NCI-H1417 (cell line): ENCODE measurements around the gene NCKAP5.
A peak's percentile ranks its signal among the peaks of the same experiment; 100 is the strongest.

Experiments
- DNase-seq, 3 experiments: peaks; one replicate each; lab custom pipeline; 2025; lab: John Stamatoyannopoulos, UW

NCKAP5 gene

DNA sequence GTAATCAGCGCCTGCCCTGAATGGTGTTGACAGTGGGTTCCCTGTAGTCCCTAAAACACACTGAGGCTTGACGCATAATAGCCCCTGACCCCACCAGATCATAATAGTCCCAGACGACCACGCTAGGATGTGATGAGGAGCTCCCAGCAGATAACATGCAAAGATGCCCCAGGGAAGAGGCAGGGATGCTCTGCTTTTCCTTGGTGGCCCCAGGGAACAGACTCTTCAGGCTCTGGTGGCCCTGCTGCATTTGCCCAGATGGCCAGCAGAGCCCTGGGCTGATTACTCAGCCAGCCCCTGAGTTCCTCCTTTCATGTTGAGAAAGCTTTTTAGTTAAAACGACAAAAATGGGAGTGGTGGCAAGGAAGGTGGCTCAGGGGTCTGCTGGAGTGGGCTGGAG lies 5.9 kb upstream of the NCKAP5 start:
- no peak for DNase-seq

DNA sequence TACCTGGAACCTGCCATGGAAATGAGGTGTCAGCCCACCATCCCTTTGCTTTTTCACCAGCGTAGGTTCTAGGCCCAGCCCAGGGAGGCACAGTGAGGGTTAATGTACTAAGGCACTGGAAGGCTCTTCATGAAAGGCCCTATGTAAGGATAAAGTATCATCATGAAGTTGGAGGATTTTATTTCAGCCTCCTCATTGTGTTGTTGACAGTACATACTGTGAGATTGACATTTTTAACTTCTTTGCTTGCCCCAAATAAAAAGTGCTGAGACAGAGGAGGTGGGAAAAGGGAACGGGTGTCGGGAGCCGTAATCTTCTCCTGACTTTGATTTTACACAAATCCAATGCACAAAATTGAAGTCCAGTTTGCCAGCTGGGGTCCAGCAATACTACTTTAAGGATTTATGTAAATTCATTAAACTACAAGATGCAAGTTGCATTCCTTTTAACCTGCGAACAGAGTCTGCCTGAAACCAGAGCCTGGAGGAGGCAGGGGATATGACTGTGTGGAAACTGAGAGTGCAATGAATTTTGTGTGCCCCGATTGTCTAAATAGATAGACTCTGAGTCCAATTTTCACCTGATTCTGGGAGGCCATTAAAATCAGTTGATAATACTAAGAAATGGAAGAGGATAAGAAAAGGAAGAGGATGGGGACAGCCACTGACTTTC lies 5.4 kb upstream of the NCKAP5 start:
- DNase-seq = no peak

DNA sequence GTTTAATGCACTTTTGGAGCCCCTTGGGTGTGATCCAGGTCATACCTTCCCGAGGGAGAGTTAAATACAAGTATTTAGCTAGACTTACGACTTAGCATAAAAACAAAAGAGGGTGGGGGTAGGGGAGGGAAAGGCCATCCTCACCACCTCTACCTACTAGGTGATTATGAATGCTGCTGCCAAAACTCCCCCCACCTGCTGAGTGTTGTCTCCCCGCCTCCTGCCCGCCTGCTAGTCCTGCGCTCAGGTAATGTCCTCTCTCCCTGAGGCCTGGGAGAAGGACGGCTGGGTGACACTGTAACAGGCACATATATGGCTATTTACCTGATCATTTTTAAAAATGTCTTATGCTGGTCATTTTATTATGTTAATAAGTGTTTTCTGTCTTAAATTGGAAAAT lies 3.0 kb upstream of the NCKAP5 start:
- no peak for DNase-seq

DNA sequence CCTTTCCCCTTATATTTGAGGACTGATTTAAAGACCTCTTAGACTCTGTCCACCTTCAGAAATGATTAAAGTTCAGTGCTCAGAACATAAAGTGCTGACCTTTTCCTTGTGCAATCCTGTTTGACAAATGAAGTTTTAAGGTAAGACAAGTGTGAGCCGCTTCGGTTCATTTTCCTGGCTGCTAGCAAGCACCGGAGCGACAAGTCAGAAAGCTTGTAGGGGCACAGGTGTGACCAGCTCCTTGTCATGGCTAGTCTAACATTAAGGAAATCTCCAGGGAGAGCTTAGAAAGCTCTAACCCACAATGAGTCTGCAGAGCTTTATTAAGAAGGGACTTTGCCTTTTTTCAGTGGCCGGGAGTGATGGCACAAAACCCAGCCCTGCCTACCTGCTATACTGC lies 2.3 kb upstream of the NCKAP5 start:
- DNase-seq = peak in 1 of 3 experiments; percentile 67

DNA sequence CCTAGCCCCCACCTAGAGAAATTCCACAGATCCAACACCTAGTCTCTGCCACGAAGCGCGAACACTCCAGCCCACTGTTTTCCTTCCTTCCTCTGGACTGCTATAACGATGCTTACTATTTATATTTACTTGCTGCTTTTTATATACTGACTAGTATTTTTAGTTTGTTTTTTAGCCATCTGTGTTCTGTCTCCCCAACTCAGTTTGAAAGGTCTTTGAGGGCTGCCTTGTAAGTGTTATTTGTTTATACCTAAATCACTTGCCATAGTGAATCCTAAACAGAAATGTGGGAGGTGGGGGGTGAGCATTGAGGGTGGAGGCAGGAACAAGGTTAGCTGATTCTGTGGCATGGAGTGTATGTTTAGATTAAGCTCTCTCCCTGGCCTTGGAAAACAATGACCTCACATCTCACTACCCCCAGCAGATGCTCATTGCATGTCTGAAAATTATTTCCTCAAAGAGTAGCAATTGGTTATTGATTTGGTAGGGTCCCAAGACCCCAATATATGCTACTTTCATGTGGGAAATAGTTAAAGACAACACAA lies 1.1 kb upstream of the NCKAP5 start:
- no peak for DNase-seq

DNA sequence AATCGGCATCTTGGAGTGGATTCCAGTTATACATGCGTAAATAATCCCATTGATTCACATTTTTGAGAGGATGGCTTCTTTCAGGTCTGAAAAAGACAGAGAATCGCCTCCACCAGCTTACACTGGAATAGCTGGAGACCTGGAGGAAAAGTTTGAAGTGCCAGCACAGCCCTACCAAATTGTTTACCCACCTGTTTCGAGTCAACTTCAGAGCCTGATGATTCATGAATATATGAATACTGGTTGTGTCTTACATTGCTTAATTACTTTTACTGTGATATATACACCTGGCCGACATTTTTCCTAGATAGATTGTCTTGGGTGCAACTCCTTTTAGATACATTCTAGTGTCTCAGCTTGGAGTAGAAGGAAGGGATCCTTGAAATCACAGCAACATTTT lies 335 bp upstream of the NCKAP5 start:
- no peak for DNase-seq

DNA sequence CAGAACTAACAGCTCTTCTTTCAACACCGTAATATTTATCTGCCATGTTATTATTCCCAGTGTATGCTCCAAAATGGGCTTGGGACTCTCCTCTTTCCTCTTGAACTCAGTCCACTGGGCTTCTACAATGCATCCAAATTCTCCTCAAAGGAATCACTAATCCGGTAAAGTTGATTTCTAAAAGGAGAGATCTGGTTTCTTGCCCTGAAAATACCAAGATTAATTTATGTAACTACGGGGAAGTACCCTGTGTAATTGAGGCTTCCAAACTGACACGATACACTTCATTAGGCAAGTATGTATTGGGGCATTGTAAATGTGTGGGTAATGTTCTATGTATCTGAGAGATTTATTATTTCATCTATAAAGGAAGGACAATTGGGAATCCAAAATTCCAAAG lies 5.7 kb downstream of the NCKAP5 start:
- DNase-seq = no peak

DNA sequence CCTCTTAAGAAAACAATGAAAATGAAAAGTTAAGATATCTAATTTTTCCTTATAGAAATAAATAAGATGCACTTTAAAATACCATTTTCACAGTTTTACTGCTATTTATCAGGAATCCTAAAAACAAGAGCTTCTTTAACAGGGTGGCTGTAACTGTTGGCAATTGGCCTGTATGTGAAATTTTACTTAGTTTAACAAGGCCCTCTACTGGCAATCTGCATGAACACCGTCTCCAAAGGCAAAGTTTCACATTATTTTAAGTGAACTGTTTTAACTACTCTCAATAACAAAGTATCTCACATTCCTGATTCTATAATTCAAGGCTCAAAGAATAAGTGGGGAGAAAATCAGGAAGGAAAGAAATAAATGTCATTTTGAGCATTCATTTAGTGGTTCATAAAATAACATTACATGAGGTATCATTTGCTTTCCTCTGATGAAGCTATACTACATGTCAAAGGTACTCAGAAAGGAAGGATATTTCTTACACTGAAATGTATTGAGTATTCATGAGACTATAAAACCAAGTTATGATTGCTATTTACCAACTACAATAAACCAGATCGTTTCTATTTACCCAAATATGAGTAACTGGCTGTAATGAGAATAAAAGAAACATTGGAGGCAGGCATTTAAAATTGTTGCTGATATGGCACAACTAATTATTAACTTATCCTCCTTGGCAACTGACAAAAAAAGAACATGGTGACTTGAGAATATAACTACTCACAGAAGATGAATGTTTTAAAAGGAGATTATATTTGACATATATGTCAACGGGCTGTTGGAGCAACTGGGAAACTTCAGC lies 7.0 kb downstream of the NCKAP5 start:
- peak in 2 of 3 experiments; percentile 33 to 41 for DNase-seq

DNA sequence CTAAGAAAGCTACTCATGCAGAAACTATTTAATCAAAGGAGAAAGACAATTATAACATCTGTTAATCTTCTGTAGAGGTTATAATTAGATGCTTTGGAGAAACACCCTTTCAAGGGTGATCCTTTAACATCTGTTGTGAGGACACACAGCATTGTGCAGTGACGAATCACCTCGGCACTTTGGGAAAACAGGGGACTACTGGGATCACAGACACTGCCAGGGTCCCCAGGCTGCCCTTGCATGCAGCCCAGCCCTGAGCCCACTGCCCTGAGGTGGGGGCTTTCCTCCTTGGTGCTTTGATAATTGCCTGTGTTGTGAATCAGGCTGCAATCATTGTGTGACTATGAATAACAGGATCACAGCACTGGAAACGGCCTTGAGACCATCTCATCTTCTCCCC lies 10.6 kb downstream of the NCKAP5 start:
- no peak for DNase-seq

DNA sequence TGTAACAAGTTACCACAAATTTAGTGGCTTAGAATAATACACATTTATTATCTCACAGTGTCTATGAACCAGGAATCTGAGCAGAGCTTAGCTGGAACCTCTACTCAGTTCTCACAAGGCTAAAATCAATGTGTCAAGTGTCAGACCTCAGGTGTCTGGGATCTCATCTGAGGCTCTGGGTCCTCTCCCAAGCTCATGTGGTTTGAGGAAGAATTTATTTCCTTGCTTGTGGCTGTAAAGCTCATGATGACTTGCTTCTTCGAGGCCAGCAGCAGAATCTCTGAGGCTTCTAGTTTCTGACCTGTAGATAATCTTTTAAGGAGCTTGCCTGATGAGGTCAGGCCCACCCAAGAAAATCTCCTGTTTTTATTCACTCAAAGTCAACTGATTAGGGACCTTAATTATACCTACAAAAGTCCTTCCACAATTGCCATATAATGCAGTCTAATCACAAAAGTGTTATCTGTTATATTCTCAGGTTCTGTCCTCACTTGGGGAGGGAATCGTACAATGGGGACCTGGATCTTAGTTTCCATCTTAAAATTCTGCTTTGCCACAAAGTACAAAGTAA lies 14.3 kb downstream of the NCKAP5 start:
- no peak for DNase-seq

DNA sequence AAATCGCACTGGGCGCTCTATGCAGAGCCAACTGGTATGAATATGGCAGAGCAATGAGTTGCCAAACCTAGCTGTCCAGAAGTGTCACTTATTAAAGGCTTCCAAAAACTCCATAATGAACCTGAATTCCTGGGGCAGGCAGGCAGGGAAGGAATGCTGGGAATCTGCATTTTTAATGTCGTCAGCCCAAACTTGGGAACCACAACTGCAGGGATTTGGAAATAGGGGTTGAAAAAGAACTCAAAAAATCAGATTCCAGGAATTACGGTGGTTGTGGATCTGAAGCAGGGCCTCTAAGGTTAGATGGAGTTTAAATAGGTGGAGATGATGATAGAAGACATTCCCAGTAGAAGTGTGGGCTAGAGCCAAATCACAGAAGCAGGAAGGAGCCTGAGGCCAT lies 15.0 kb downstream of the NCKAP5 start:
- no peak for DNase-seq

DNA sequence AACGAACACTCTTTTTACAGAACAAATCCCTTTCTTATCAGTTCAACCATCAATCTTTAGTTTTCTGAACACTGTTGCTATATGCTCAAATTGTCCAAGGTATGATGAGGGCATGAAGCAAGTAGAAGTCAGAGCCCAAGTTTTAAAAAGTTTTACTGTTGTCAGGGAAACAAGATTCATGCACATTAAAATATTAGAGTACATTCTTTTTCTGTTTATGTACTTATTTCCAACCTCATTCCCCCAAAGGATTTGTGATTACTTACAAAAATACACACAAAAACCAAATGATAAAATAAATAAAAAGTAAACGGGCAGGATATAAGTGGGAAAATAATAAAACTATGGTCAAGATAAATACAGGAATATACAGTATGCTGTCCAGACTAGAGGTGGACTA lies 15.4 kb downstream of the NCKAP5 start:
- DNase-seq = no peak

DNA sequence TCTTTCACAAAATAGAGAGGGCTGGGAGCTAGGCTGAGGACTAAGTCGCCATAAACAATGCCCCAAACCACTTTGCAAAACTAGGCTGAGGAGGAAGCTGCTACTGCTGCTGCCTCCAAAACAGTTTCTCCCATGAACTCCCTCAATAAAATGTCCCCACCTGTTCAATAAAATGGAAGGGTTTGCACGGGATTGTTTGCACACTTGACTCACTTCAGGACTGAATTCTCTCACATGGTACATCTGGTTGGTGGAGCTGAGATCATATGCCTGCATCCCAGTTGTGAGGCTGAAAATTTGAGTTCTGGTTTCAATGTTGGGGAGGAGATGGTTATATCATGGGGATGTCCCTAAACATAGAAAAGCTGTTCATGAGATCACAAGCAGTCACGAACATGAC lies 26.5 kb downstream of the NCKAP5 start:
- DNase-seq = no peak

DNA sequence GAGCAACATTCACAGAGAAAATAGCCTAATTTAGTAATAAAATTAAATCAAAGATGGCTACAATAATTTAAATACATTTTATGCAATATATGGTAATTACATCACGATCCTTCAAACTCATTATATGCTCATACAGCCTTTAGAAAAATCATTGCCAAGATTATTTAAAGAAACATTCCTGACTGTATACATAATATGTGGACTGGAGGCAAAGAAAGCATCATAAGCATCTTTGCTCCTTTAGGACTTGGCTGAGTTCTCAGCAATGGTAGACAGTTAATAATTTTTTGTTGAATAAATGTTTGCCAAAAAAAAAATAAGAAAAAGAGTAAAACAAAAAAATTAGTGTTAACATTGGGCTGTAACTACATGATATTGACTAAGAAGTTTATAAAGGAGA lies 26.9 kb downstream of the NCKAP5 start:
- no peak for DNase-seq

DNA sequence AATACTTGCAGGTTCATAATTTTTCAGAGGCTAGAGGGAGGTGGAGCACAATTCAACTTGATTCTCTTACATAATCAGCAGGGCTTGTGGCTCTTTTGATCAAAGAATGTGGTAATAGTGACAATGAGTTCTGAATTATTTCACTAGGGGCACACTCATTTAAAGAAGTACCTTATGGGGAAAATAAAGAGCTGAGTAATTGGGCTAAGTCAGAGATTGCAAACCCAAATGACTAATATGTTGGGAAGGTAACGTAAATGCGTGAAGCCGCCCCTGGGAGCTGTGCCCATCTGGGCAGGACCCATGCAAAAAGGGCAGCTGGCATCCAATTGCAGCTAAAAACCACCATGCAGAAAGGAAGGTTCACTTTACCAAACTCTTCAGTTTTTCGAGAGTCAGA lies 35.3 kb downstream of the NCKAP5 start:
- DNase-seq = no peak

DNA sequence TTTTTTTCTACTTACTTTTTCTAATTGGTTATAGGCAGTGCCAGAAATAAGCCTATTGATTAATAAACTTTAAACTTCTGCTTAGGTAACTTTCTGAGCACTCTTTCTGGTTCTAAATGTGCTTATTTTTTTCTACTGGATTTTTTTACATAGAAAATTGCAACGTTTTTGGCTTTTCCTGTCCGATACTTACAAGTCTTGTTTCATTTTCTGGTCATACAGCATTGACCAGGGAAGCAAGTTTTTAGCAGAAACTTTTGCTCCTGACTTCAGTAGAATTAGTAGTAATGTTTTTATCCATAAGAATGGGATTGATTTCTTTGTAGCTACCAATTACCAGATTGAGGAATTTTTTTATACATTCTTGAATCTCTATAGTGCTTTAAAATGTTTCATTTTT lies 36.9 kb downstream of the NCKAP5 start:
- no peak for DNase-seq

DNA sequence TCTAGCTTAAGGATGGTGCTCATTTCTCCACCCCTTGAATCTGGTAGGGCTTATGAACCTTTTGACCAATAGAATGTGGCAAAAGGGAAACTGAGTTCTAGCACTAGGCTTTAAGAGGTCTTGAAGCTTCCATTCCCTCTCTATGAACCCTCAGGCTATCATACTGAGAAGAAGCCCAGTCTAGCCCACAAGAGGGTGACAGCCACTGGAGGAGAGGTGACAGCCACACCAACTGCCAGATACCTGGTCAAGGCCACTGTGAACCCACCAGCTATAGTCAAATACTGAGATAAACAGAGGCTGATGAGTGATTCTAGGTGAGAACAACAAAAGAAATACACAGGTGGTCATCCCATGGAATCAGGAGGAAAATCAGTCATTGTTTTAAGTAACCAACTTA lies 37.6 kb downstream of the NCKAP5 start:
- no peak for DNase-seq

DNA sequence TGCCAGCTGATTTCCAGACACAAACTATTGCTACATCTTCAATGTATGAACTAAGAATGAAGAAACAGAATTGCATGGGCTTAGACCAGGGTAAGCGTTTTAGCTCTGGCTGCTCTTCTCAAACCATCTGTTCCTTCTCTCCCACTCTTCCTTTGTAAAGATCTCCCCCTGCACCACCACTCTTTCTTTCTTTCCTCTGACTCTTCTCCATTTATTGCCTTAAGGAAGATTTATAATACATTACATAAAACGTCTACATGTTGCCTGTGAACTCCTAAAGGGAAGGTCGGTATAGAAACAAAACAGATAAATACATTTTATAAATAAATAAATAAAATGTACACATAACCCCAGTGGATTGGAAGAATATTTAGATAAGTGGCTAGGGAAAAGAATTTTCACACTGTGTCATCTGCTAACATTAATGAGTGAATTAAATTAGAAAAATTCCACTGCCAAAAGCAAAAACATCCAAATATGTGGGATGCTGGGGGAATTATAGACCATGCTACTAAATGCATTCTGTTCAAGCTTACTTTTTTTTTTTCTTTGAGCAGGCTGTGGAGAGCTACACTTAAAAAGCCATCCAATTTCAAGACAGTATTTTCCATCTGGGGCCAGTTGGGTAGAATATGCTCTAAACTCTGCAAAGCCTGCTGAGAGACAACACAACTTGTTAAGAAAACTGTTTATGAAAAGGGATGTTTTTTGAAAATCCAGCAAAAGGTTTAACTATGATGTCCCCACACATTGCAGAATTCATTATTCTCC lies 41.5 kb downstream of the NCKAP5 start:
- no peak for DNase-seq

DNA sequence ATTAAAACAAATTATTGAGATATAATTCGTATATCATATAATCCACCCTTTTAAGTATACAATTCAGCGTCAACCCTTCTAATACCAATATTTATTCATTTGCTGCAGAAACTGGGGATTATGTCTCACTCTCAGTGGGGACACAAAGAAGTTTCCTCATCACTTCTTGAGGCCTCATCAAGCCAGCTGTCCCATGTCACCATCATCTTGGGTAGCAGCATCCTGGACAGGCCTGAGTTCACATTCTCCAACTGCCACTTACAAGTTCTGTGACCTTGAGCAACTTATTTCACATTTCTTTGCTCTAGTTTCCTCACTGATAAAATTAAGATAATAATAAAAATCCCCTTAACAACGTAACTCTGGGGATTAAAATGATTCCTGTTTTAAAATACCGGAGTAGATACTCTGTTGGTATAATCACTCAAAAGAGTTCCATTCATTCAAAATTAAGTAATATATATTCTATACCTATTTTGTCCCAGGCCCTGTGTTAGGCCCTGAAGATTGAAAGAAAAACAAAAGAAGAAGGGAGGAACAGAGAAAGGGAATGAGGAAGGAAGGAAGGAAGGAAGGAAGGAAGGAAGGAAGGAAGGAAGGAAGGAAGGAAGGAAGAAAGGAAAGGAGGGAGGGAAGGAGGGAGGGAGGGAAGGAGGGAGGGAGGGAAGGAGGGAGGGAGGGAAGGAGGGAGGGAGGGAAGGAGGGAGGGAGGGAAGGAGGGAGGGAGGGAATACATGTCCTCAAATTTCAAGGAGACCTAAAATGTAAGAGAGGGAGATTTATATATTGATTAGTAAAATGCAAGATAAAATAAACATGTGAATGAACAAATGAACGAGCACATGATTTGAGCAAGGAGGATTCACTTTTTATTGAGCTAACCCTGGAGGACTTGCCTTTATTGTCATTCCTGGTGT lies 42.4 kb downstream of the NCKAP5 start:
- no peak for DNase-seq

DNA sequence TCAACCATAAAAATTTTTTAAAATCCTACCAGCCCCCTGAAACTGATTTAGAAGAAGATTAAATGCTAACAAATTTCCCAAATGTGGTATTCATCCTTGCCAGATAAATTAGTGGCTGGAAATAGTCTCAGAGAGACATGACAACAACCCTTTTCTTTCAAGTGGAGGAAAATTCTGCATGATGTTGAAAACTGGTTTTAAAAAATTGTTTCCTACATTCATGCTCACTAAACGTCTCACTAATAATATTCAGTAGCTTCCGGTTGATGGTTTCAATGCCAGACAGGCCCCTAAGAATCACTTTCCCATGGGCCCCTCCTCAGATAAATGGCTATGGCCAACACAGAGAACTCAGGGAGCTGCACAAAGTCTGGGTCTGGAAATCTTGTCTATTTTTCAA lies 43.2 kb downstream of the NCKAP5 start:
- DNase-seq = no peak

DNA sequence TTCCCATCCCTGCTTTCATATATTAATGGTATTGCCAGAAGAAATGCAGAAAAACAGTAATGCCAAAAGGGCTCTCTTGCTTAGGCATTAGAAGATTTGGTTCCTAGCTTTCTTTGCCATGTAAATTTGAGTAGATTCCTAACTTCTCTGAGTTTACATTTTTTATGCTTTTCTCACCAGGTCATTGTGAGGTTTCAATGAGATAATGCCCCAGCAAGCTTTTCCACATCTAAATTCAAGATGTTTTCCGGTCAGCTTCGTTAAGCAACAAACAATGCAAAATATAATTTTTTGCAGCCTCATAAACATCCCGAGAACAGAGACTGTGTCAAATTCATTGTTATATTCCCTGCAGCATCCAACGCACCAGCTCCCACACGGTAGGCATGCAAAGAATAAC lies 44.9 kb downstream of the NCKAP5 start:
- no peak for DNase-seq
